Ectodermal cell (in vitro differentiated cells): ENCODE measurements around the gene MUC5B.

Experiments
- H3K27ac ChIP-seq: 2 replicates; pipeline ENCODE4 v1.7.0; 2013; ENCODE audit warnings: mild to moderate bottlenecking, low read depth, low read length; ENCODE audit not compliant: insufficient read depth, poor library complexity, severe bottlenecking
- H3K27me3 ChIP-seq: 2 replicates; pipeline ENCODE4 v1.7.0; 2013; ENCODE audit warnings: mild to moderate bottlenecking, low read length; ENCODE audit not compliant: insufficient read depth, control insufficient read depth, poor library complexity, severe bottlenecking
- H3K36me3 ChIP-seq: one replicate; pipeline ENCODE4 v1.7.0; 2013; ENCODE audit warnings: low read length; ENCODE audit not compliant: control insufficient read depth, insufficient read depth
- H3K4me1 ChIP-seq: one replicate; pipeline ENCODE4 v1.7.0; 2013; ENCODE audit warnings: low read length; ENCODE audit not compliant: control insufficient read depth, insufficient read depth
- H3K4me3 ChIP-seq: 2 replicates; pipeline ENCODE4 v1.7.0; 2013; ENCODE audit warnings: low read depth, low read length, control low read depth; ENCODE audit not compliant: insufficient read depth
- H3K9me3 ChIP-seq: 2 replicates; pipeline ENCODE4 v1.7.0; 2013; ENCODE audit warnings: mild to moderate bottlenecking, low read length, moderate library complexity; ENCODE audit not compliant: control insufficient read depth
- WGBS, 2 experiments: methylation state at CpG; one replicate each; pipeline ENCODE4 v1.1.7; 2013; ENCODE audit warnings: missing lambda C conversion rate in 2 of 2; 5-methylcytosine and 5-hydroxymethylcytosine counted together

The MUC5B gene

GRCh38 chr11:1292644-1293618 lies 70.1 kb downstream of the MUC5B start:
- no peak overlapping the region for H3K27ac ChIP-seq
- no peaks in the 10 kb centered on the region for H3K27me3 ChIP-seq
- 94 to 95% methylated on average over 43 of the region's 43 CpGs for WGBS, 2 experiments
- no peaks in the 10 kb centered on the region for H3K9me3 ChIP-seq
- peaks cover 6% of the 10 kb centered on the region for H3K36me3 ChIP-seq
- no peak overlapping the region for H3K4me3 ChIP-seq
- no peaks in the 10 kb centered on the region for H3K4me1 ChIP-seq

DNA sequence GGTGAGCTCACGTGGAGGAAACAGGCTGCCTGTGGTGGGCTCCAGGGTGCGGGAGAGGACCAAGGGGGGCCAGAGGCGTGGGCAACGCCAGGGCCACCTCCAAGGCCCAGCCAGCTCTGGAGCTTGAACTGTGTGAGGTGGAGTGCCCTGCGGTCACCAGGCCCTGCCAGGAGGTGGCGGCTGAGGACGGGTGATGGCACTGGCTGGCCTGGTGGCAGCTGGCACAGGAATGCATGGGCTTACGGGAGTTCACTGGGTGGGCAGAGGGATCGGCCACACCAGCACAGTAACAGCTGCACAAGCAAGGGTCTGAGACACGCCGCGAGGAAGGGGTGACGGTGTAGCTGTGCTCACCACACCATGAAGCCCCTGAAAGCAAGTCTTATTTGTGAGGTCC lies 70.8 kb downstream of the MUC5B start:
- WGBS, 2 experiments = 92 to 95% methylated on average over 13 of the region's 13 CpGs
- H3K36me3 ChIP-seq = peaks cover 6% of the 10 kb centered on the region
- no peaks in the 10 kb centered on the region for H3K9me3 ChIP-seq
- no peak overlapping the region for H3K4me3 ChIP-seq
- no peak overlapping the region for H3K27ac ChIP-seq
- H3K27me3 ChIP-seq = no peaks in the 10 kb centered on the region
- no peaks in the 10 kb centered on the region for H3K4me1 ChIP-seq

GRCh38 chr11:1295086-1295485 lies 72.2 kb downstream of the MUC5B start:
- Histone ChIP-seq H3K27ac (no peak overlapping the region), H3K4me3 (no peak overlapping the region), H3K9me3 (no peaks in the 10 kb centered on the region), H3K4me1 (no peaks in the 10 kb centered on the region), H3K36me3 (peaks cover 6% of the 10 kb centered on the region), H3K27me3 (no peaks in the 10 kb centered on the region)
- WGBS, 2 experiments = 90 to 91% methylated on average over 22 of the region's 22 CpGs

DNA sequence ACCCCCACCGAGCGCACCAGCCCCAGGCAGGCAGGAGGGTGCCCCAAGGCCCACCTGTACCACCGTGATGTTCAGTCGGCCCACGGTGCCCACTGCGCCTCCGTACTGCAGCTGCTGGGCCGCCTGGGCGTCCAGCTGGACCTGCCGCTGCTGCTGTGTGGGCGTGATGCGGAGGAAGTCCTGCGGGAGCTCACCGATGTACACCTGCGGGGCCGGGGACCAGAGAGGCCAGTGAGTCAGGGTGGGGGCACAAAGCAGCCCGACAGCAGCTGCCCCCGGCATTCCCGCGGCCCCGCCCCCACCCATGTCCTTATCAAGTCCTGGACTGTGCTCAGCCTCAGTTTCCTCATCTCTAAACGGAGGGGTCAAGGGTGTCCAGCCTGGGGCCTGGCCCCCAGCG lies 72.7 kb downstream of the MUC5B start:
- 95 to 96% methylated on average over 23 of the region's 23 CpGs for WGBS, 2 experiments
- no peaks in the 10 kb centered on the region for H3K9me3 ChIP-seq
- H3K4me1 ChIP-seq = no peaks in the 10 kb centered on the region
- no peak overlapping the region for H3K4me3 ChIP-seq
- H3K27ac ChIP-seq = no peak overlapping the region
- no peaks in the 10 kb centered on the region for H3K27me3 ChIP-seq
- peaks cover 6% of the 10 kb centered on the region for H3K36me3 ChIP-seq

GRCh38 chr11:1296287-1296686 lies 73.4 kb downstream of the MUC5B start:
- Histone ChIP-seq H3K27me3 (no peaks in the 10 kb centered on the region), H3K9me3 (no peaks in the 10 kb centered on the region), H3K27ac (no peak overlapping the region), H3K4me1 (no peaks in the 10 kb centered on the region), H3K4me3 (no peak overlapping the region), H3K36me3 (peaks cover 6% of the 10 kb centered on the region)
- 96 to 98% methylated on average over 9 of the region's 9 CpGs for WGBS, 2 experiments

GRCh38 chr11:1297011-1297575 lies 74.2 kb downstream of the MUC5B start:
- 94 to 96% methylated on average over 25 of the region's 25 CpGs for WGBS, 2 experiments
- Histone ChIP-seq H3K9me3 (no peaks in the 10 kb centered on the region), H3K4me1 (no peaks in the 10 kb centered on the region), H3K4me3 (no peak overlapping the region), H3K27me3 (no peaks in the 10 kb centered on the region), H3K36me3 (peaks cover 6% of the 10 kb centered on the region), H3K27ac (no peak overlapping the region)

DNA sequence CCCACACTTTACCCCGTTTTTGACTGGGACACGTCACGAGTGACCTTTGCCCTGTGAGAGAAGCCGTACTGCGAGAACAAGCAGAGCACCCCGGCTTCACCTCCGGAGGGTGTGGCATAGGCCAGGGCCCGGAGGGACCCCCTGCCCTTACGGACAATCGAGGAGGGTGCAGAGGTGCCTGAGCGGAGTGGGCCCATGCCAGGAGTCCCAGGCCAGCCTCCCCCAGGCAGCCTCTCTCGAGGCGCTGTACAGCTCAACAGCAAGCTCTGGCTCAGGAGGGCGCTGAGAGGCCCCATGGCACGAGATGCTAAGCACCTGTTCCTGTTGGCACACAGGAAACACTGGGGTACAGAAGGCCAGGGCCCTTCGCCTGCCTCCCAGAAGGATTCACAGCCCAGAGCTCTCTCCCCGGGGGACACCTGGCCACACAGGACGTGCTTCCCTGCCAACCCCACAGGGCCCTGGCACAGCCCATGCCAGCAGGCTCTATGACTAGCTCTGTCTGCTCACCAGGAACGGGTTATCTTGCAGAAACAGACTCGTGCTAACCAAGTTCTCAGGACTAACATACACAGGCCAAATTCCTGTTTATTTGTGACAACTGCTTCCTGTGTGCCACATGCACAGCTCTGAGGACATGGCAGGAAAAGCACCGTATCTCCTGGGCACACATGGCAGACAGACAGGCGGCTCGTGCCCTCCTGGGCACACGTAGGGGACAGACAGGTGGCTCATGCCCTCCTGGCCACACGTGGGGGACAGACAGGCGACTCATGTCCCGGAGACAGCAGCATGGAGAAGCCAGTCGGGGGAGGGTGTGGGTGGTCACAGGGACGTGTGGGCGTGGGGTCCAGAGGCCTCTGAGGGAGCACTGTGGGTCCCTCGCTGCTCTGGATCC lies 75.0 kb downstream of the MUC5B start:
- peaks cover 6% of the 10 kb centered on the region for H3K36me3 ChIP-seq

GRCh38 chr11:1298695-1299492 lies 76.0 kb downstream of the MUC5B start:
- Histone ChIP-seq H3K36me3 (peaks cover 6% of the 10 kb centered on the region), H3K27me3 (no peaks in the 10 kb centered on the region), H3K27ac (no peak overlapping the region), H3K4me3 (no peak overlapping the region), H3K9me3 (no peaks in the 10 kb centered on the region), H3K4me1 (peaks cover 9% of the 10 kb centered on the region)
- WGBS, 2 experiments = 83 to 85% methylated on average over 32 of the region's 32 CpGs

More for the DNA sequence above, 75.0 kb downstream of the MUC5B start:
- WGBS, 2 experiments = 91% methylated on average over 31 of the region's 31 CpGs
- no peaks in the 10 kb centered on the region for H3K9me3 ChIP-seq
- H3K4me3 ChIP-seq = no peak overlapping the region
- no peaks in the 10 kb centered on the region for H3K27me3 ChIP-seq
- no peak overlapping the region for H3K27ac ChIP-seq
- peaks cover 5% of the 10 kb centered on the region for H3K4me1 ChIP-seq

GRCh38 chr11:1299621-1300020 lies 76.8 kb downstream of the MUC5B start:
- H3K27ac ChIP-seq = no peak overlapping the region
- H3K4me3 ChIP-seq = no peak overlapping the region
- H3K36me3 ChIP-seq = peaks cover 6% of the 10 kb centered on the region
- no peaks in the 10 kb centered on the region for H3K27me3 ChIP-seq
- peaks cover 9% of the 10 kb centered on the region for H3K4me1 ChIP-seq
- WGBS, 2 experiments = 91 to 92% methylated on average over 23 of the region's 23 CpGs
- H3K9me3 ChIP-seq = no peaks in the 10 kb centered on the region
